HG02884 (cell line): ENCODE measurements around the gene RNU1-2.
"Not testable (repeated sequence)": the region's sequence is repeated elsewhere in the genome, so short reads cannot be mapped to it uniquely, and the experiment has no call there.

Experiments
- ATAC-seq: cut with Tn5 transposase; IDR thresholded peaks from one replicate; pipeline ENCODE4 v1.9.1; 2021; ENCODE audit warnings: mild to moderate bottlenecking, moderate library complexity; ENCODE audit not compliant: unreplicated experiment

RNU1-2 gene

DNA sequence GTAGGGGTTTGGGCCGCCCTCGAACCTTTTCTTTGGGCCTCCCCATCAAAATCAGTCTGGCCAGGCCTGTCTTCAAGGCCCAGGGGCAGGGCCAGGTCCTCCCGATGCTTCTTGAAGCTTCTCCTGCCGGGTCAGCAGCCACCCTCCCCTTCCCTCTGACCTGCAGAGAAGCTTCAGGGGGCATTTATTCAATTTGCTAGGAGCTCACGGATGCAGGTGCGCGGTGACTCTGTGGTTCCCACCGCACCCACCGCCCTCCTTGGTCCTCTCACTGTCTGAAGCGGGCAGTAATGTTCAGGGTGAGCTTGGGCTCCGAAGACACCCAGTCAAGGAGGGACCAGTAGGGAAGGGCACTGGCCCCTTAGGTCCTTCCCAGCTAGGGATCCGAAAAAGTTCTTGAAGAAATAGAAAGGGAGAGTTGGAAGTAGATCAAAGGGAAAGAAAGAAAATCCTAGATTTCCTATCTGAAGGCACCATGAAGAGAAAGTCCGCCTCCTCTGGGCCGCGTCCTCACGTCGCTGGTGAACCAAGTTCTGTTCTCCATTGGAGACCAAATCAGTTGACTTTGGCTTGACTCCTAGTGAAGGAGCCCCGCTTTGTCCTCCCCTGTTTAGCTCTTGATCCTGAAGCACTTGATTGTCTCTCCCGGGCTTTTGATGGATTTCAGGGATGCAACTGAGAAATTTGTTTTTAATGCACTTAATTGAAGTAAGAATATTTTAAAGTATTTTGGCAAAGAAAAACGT, 8.7 kb upstream of the RNU1-2 start:
- ATAC-seq = no peak

DNA sequence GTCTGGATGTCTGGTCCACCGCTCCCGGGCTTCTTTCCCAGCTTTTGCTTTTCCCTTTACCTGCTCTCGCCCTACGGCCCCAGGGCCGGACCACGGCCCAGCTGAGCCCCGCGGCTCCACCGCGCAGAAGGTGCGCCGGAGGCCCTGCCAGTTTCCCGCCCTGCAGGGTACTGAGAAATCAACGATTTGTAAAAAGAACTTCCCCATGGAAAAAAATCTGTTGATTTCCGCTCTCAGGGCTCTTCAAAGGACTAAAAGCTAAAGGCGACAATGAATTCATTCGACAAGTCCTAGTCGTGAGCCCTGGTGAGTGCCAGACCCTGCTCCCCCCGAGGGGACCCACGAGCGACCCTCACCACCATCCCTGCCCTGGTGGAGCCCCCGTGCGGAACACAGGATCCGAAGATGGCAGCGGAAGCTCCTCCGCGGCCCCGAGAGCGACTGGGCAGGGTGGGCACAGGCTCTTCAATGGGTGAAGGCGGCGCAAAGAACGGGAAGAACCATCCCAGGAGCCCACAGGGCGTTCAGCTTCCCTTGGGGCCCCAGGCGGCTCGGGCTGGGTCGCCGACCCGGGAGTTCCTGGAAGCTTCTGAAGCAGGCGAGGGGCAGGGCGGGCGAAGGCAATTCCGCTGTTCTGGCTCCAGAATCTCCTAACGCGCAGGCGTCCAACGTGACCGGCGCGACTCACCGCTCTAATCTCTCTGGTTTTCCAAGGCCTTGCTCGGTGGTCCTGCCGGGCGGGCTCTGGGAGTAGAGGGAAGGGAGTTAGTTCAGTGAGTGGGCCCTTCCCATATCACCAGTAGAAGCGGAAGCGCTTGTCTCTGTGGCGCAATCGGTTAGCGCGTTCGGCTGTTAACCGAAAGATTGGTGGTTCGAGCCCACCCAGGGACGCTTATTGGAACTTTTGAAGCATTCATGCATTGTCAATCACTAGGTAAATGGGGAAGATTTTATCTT, 6.6 kb upstream of the RNU1-2 start:
- no peak for ATAC-seq

DNA sequence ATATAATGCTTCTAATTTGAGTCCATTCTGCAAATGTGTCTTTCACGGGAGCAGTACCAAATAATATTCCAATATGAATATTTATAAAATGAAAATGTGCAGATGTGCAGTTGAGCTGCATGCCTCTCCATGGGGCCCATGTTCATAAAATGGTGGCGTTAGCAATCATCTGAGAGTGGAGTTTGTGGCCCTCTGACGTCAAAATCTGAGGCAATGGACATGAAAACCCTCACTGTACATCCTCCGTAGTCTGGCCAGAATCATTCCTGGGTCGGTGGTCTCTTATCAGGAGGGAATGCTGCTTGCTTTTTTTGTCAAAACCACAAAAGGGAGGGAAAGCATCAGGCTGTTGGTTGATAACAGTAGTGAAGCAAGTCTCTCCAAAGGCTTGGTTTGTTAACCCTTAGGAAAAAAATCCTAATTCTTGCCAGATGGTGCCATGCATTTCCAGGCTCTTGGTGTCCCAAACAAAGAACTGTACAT, 5.2 kb upstream of the RNU1-2 start:
- ATAC-seq = not testable (repeated sequence)

DNA sequence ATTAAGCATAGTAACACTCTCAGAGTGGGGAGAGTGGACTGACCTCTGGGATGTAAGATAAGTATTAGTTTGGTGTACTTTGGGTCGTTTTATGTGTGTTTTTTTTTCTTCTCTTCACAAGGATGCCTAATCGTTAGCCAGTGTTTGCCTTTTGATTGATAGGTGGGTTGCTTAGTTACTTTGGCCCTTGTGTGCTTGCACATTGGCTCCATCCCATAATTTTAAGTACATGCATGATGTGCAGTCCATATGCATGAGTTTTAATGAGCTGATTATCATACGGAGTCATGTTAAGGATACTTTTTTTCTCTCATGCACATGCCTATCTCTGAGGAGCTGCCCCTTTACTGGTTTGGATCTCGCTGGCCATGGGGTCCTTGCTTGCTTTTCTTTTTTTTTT, 4.7 kb upstream of the RNU1-2 start:
- ATAC-seq = not testable (repeated sequence)

DNA sequence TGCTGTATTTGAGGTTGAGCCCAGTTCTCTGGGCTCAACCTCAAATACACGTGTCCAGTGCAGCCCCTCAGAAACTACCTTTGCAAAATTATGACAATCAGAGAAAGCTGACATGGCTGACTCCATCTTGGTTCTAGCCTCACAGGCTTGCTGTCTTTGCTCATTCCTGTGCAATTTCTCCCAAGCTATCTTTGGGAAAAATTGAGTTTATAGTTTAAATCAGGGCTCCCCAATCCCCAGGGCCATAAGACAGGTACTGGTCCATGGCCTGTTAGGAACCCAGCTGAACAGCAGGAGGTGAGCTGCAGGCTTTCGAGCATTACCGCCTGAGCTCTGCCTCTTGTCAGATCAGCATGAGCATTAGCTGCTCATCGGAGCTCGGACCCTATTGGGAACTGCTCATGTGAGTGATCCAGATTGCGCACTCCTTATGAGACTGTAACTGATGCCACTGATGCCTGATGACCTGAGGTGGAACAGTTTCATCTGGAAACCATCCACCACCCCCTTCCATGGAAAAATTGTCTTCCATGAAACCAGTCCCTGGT, 2.7 kb upstream of the RNU1-2 start:
- ATAC-seq = not testable (repeated sequence)

DNA sequence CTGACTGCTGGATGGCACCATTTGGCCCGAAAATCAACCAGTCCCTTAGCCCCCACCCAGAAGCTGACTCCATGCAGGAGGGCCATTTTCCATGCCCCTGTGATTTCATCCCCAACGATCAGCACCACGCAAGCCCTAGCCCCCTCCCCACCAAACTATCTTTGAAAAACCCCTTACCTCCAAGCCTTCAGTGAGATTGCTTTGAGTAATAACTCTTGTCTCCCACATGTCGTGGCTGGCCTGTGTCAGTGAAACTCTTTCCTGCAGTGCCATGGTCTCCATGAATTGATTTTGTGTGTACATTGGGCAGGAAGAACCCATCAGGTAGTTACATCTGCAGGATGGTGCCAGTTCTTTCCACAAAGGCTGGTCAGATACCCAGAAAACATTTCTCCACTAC, 2.0 kb upstream of the RNU1-2 start:
- not testable (repeated sequence) for ATAC-seq

DNA sequence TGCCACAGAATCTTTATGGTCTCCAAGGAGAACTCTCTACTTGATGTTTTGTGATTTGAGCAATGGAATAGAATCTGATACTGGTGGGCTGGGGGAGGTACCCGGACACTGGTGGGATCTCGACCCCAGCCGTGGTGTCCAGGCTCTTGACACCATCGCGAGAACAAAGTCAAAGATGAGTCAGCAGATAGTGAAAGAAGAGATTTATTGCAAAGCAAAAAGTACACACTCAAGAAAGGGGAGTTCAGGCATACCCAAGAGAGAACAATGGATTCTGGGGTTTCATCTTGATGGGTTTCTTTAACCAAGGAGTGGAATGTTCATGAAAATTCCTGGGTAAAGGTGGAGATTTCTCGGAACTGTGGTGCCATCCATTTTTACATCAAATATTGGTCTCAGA, 1.4 kb upstream of the RNU1-2 start:
- not testable (repeated sequence) for ATAC-seq

DNA sequence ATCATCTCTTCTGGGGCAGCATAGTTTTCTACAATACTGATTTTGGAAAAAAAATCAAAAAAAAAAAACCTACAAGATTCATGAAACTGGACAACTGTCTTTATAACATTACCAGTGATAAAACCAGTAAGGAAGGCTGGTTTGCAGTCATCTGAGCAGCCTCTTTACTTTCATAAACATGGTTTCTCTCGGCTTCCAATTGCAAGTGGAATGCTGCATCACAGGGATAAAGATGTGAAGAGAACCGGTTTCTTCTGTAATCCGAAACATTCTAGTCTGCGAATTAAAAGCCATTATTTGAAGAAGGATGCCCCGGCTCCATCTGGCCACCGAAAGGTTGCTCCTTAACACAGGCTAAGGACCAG, 565 bp upstream of the RNU1-2 start:
- not testable (repeated sequence) for ATAC-seq

DNA sequence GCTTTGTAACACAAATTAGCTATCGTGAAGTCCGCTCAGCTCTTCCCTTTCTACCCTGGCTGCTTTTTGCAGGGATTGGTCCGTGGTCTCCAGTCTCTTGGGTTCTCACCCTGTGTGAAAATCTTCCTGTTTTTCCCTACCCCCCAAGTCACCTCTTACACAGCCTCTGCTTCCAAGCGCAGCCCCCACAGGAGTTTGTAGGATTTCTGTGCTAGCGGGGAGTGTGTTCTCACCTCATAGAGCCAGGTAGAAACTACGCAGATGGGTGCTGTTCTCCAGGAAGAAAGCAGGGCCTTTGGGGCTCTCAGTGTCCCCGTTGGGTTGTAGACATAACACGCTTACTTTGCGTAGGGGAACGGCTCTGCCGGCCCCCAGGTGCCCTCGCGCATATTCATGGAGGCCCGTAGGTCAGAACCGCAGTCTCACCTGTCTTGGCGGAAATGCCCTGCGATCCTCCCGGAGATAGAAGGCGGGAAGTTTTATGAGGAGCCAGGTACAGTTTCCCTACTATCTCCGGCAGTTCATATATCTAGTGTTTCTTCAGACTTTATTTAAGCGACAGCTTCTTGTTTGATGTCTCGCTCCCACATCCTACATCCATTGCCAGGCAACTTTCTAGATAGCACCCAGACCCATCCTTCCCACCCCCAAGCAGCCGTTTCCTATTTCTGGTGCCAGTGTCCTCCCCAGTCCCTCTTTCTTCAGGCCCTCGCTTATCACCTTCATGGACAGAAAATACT, 706 bp downstream of the RNU1-2 start:
- ATAC-seq = not testable (repeated sequence)

DNA sequence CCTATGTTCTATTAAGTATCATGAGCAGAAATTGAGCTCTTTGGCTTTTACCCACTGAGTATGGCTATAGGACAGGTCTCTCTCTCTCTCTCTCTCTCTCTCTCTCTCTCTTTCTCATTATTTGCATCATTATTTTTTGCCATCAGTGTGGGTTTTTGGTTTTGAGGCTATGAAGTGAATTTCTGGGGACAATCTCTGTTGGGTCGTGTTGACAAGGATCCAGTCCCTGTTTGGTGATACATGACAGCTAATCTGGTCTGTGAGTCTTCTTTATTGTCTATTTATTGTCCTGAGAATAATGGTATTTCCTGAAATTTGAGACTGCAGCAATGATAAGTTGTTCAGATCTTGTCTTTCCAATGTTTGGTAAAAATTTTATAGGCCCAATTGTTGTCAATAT, 1.9 kb downstream of the RNU1-2 start:
- not testable (repeated sequence) for ATAC-seq

DNA sequence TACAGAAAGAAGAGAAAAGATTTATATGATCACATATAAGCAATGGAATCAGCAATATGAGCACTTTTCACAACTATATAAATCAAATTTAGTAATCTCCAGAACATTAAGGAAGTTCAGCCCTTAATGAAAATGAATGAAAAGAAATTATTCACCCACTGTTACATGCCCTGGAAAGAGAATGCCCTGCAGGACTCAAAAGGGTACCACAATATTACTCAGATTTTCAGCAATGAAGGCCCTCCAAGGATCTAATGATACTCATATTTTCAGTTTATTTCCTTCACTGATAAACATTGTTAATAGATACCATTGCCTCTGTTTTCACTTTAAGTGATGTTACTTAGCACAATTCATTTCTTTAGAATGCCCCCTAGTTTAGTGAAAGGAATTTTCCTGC, 2.5 kb downstream of the RNU1-2 start:
- not testable (repeated sequence) for ATAC-seq

DNA sequence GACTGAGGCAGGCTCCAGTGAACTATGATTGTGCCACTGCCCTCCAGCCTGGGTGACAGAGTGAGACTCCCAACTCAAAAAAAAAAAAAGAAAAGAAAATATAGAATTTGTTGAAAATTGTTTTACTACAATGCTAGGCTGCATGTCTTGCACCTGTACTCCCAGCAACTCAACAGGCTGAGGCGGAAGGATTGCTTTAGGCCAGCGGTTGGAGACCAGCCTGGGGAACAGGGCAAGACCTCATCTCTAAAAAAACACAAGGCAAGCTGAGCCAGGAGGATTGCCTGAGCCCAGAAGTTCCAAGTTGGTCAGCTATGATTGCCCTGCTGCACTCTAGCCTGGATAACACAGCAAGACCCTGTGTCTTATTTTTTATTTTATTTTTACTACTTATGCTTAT, 3.2 kb downstream of the RNU1-2 start:
- not testable (repeated sequence) for ATAC-seq

DNA sequence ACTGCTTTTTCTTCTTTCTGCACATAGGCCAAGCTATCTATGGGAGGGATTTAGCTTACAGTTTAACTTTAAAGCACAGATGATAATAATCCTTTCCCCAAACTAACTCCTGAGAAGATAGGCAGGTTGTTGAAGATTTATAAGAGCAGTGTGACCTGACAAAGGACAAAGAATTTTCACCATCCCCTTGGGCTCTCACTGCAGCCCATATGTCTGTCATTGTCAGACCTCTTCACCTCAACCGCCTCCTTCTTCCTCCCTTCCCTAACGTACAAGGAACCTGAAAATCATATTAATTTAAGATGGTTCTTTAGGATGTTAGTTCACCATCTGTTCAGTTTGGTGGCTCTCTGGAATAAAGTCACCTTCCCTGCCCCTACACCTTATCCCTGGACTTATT, 5.0 kb downstream of the RNU1-2 start:
- no peak for ATAC-seq

DNA sequence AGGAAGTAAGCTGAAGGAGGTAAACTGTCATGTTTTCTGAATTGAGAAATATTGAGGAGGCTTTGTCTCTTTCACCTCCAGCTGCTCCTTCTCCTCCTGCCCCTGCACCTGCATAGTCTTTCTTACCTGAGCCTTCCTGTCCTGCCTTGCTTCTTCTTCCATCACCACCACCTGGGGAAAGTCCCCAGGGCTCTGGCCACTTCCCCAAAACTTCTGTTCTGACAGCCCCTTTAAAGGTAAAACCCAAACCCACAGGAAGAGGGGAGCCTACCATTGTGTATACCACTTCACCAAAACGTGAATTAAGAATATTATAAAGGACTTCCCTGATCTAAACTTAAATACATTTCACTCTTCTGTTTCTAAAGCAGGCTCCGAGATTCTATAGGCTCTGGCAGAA, 5.6 kb downstream of the RNU1-2 start:
- not testable (repeated sequence) for ATAC-seq

DNA sequence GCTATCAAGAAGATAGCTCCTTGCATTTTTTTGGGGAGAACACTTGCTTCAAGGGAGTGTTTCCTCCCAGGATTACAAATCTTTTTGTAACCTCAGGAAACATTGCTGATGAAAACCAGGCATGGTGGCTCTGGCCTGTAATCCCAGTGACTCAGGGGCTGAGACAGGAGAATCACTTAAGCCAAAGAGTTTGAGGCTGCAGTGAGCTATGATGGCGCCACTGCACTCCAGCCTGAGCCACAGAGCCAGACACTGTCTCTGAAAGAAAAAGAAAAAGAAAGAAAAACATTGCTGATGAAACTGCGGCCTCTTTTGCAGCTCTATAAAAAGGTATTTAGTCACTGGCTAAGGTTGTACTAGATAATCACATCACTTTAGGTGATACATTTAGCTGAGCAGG, 7.3 kb downstream of the RNU1-2 start:
- no peak for ATAC-seq

DNA sequence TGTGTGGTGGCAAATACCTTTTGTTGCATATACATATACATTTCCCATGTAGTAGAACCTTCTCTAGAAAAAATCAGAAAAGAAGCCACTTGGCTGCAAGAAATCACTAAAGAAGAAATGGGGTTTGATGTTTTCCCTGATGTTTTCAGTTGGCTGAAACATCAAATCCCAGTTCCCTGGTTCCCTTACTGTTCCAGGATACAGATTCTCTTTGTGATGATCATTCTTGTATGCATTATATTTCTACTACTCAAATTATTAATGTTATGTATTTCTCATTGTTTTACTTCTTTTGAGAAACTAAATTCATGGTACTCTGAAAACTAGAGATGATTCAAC, 7.6 kb downstream of the RNU1-2 start:
- ATAC-seq = no peak

DNA sequence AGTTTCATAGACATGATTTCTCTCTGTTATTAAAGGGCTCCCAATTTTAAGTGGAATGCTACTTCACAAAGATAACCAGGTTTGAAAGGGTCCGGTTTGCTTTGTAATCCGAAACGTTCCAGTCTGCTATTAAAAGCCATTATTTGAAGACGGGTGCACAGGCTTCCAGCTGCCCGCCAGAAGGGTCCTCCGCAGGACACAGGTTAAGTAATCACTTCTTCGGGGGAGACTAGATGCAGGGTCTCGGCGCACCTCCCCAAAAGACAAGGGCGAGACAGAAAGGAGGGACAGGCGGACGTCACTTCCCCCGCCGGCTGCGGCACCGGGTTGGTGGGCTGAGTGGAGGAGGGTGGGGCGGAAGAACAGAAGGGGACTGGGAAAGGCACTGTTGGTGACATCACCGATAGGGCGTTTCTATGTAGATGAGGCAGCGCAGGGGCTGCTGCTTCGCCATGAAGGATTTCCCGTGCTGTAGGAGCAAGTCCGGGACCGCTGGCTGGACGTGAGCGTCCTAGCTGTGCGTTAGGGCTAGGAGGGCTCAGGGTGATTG, 8.9 kb downstream of the RNU1-2 start:
- peak; percentile 91 for ATAC-seq

DNA sequence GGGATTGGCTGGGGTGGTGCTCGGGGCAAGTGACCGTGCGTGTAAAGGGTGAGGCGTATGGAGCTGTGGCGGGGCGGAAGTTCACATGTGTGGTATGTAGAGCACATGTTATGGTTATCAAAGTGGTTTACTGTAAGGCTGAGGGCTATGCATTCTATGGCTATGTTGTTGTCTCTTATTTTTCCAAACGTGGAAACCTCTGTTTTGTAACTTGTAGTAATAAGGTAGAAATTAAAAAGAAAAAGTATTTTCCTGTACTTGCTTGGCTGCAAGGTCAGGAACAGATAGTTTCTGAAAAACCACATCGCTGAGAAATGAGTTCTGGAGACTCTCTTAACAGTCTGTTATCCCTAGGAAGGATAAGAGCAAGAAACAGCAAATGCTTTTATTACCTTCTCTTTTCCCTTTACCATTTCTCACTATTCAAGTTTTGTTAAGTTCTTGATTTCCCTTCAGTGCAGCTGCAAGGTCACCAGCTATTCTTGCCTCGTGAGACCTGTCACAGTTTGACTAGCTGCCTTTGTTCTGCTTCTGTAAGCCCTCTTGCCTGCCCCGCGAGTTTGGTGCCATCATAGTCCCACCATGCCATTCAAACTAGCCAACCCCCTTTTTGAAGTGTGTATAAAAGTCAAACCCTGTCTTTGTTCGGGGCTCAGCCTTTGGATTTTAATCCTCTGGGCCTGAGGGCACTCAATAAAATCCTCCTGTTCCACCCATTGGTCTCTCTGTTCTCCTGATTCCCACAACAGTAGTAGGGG, 9.5 kb downstream of the RNU1-2 start:
- peak; percentile 63 for ATAC-seq

DNA sequence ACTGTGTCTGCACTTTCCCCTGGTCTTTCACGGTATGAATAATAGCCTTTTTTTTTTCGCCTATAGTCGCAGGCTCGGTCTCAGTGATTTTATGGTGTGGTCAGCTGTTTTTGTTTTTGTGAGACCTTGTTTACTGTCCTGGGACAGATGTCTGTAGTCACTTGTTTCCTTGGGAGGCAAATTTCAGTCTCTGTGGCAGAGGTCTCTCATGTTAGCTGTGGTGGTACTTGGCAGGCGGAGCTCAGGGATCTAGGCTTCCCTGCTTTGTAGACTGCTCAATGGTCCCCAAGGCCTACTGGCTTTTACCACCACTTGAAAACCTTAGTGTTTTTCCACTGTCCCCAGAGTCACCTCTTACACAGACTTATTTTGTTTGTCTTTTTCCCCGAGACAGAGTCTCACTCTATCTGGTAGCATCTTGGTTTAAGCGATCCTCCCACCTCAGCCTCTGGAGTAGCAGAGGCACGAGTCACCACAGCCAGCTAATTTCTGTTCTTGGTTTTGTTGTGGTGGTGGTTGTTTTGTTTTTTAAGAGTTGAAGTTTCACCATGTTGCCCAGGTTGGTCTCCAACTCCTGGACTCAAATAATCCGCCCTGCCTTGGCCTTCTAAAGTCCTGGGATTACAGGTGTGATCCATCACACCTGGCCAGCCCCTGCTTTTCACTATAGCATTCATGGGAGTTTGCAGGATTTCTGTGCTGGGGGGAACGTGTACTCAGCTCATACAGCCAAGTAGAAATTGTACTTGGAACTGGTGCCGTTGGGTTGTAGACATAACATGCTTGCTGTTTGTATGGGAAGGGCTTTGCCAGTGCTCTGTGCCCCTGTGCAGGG, 10.3 kb downstream of the RNU1-2 start:
- no peak for ATAC-seq
